GM19023 (cell line): ENCODE results near the gene HMCN2.

Source experiments
- ATAC-seq: cut with Tn5 transposase; IDR thresholded peaks from one replicate; pipeline ENCODE4 v1.9.1; 2021; ENCODE audit warnings: mild to moderate bottlenecking, moderate library complexity; ENCODE audit not compliant: unreplicated experiment

HMCN2 gene

DNA sequence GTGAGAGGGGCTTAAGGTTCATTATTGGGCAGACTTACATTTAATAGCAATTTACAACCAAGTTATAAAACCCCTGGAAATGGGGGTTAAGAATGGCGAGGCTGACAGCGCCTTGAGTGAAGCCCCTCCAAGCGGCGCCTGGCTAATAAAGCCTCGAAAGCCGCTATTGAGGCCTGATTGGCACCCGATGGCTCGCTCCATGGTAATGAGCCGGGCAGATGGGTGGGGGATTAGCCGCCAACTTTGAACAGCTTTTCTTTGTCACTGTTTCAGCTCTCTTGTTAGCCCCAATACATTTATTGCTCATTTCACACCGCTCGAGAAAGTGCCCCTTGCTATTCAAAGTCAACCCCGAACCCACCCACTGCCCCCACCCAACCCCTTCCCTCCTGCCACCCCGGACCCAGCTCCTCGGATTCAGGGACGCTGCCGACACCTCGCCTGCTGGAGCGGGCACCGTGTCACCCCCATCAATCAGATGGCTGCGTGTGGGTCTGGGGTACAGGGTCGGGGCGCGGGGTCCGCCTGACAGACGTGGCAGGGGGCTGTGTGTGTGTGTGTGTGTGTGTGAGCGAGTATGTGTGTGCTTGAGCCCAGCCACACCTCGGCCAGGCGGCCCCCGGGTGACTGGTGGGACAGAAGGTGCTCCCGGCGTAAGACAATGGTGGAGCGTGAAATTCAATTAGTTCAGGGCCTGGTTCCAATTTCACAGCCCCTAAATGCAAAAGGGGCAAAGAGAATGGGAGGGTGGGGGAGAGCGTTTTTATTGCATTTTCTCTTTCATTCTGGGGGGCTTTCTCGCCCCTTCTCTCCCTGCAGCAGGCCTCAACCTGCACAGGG, 213.4 kb downstream of the HMCN2 start:
- ATAC-seq = no peak

- ATAC-seq = no peak
These were observed 214.0 kb downstream of the HMCN2 start for GRCh38 chr9:130479587-130479986.

GRCh38 chr9:130480673-130481072, 215.1 kb downstream of the HMCN2 start:
- ATAC-seq = no peak

DNA sequence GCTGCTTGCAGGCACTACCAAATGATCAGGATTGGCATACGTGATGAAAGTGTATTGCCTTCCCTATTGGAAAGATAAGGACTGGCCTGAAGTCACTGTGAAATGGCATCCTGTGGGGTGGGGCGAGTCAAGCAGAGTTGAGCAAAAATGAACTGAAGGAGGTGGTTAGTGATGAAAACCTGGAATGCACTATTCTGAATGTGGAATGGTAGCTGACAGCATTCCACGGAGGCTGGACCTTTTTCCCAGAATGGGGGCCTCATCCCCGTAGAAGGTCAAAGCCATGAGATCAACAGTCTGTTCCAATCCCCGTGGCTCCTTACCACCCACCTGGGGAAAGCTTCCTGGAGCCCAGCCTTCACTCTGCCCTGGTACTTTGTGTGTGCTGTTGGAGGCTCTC, 216.9 kb downstream of the HMCN2 start:
- ATAC-seq = no peak

DNA sequence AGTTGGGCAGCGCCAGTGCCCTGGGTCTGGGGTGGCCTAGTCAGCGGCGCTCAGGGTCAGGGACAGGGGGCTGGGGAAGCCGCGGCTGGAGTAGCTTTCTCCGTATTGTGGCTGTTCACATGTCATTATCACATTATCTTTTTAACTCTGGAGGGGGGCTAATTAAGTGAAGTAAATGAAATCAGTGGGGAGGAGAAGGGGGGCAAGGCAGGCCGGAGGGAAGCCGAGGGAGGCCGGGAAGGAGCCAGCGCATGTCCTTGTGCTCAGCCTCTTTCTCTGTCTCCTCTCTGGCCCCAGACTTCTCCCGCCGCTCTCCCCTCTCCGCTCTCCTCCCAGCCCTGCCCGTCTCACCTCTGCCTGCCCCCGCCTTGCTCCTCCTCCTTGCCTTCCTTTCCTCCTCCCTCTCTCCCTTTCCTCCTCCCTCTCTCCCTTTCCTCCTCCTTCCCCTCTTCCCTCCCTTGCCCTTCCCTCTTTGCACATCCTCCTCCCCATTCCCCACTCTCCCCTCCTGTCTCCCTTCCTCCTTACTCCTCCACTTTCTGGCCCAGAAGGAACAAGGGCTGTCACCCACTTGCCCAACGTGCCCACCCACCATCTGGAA, 217.9 kb downstream of the HMCN2 start:
- ATAC-seq = no peak
